Measurements from ENCODE around the gene C19orf85. TPM values are rescaled to one million over a fixed set of nuclear protein-coding genes. Genes with fewer than 3 reads are reported as not detected.

C19orf85 gene
- total and polyA plus RNA-seq, 12 donors, result not detected

- no peaks in the 10 kb centered on the region for H3K9me3 ChIP-seq
- no peaks in the 10 kb centered on the region for H3K36me3 ChIP-seq
- peaks cover 33 to 79% (median 73%) of the 10 kb centered on the region in 7 donors for H3K27me3 ChIP-seq
- ATAC-seq, result no peak
- DNase-seq, result no peak
- no peaks in the 10 kb centered on the region for H3K4me1 ChIP-seq
- WGBS, 2 donors, result 80 to 96% methylated on average over 4 of the region's 4 CpGs
- intact Hi-C loops (cut with DNase I), result no loop called here
- no peak for TF ChIP-seq CTCF (IDR thresholded peaks at IDR 0.05)
- no peak overlapping the region for H3K4me3 ChIP-seq
- H3K27ac ChIP-seq, result no peak overlapping the region
Measured at GRCh38 chr19:55435020-55435419, 29.5 kb downstream of the C19orf85 start.

- H3K36me3 ChIP-seq, result no peaks in the 10 kb centered on the region
- no peaks in the 10 kb centered on the region for H3K9me3 ChIP-seq
- no peaks in the 10 kb centered on the region for H3K4me1 ChIP-seq
- intact Hi-C loops (cut with DNase I), result no loop called here
- ATAC-seq (no peak), DNase-seq (no peak)
- no peak for TF ChIP-seq CTCF (IDR thresholded peaks at IDR 0.05)
- no peak overlapping the region for H3K4me3 ChIP-seq
- no peak overlapping the region for H3K27ac ChIP-seq
- 70 to 97% methylated on average over 4 of the region's 4 CpGs for WGBS, 2 donors
- peaks cover 31 to 79% (median 73%) of the 10 kb centered on the region in 7 donors for H3K27me3 ChIP-seq
Measured at GRCh38 chr19:55434356-55434919, 30.1 kb downstream of the C19orf85 start.

DNA sequence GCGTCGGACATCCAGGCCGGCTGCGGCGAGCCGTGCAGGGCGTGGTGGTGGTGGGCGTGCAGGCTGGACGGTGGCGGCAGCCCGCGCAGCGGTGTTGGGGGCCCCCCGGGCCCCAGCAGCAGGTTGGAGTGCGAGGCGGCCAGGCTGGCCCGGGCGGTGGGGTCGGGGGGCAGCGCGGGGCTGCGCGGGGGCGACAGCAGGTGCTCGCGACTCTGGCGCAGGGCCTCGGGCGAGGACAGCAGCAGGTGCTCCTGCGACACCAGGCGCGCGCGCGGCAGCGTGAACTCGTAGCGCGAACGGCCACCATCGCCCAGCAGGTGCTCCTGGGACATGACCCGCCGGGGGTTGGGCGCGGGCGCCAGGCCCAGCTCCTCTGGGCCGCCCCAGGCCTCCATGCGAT is 31.3 kb downstream of the C19orf85 start:
- intact Hi-C loops (cut with DNase I), result no loop called here
- 9 to 11% methylated on average over 48 of the region's 48 CpGs for WGBS, 2 donors
- H3K4me1 ChIP-seq, result no peaks in the 10 kb centered on the region
- no peaks in the 10 kb centered on the region for H3K36me3 ChIP-seq
- H3K27me3 ChIP-seq, result peaks cover 23 to 79% (median 73%) of the 10 kb centered on the region in 7 donors
- H3K9me3 ChIP-seq, result no peaks in the 10 kb centered on the region
- TF ChIP-seq CTCF (IDR thresholded peaks at IDR 0.05), result no peak
- peak in 1 of 8 donors; percentile 8 for ATAC-seq
- H3K27ac ChIP-seq, result no peak overlapping the region
- H3K4me3 ChIP-seq, result no peak overlapping the region
- DNase-seq, result no peak

- H3K9me3 ChIP-seq, result no peaks in the 10 kb centered on the region
- intact Hi-C loops (cut with DNase I), result no loop called here
- H3K36me3 ChIP-seq, result no peaks in the 10 kb centered on the region
- 87 to 88% methylated on average over 14 of the region's 14 CpGs for WGBS, 2 donors
- ATAC-seq (no peak), DNase-seq (no peak)
- no peak overlapping the region for H3K27ac ChIP-seq
- no peak overlapping the region for H3K4me3 ChIP-seq
- peaks cover 23 to 78% (median 70%) of the 10 kb centered on the region in 7 donors for H3K27me3 ChIP-seq
- H3K4me1 ChIP-seq, result no peaks in the 10 kb centered on the region
- TF ChIP-seq CTCF (IDR thresholded peaks at IDR 0.05), result no peak
Measured at GRCh38 chr19:55432241-55432959, 32.2 kb downstream of the C19orf85 start.

Measured in heart right ventricle (tissue), 16 donors.